Epithelial cell of esophagus (primary cell): ENCODE measurements around the gene HPSE2.

ENCODE experiments used
- DNase-seq: peaks from one replicate; pipeline ENCODE4 v3.0.0; 2010; ENCODE audit warnings: low read depth
- H3K4me3 ChIP-seq: 2 replicates; pipeline ENCODE4 v1.5.1; 2011; ENCODE audit warnings: mild to moderate bottlenecking, low read length, control low read depth
- TF ChIP-seq, protein P1 (sequence below): IDR thresholded peaks from 2 replicates; pipeline ENCODE4 v1.5.1; 2011; ENCODE audit warnings: low read depth, mild to moderate bottlenecking, low read length, control low read depth, inconsistent platforms; ENCODE audit not compliant: insufficient read depth; ENCODE audit errors: missing control alignments

Gene HPSE2

DNA sequence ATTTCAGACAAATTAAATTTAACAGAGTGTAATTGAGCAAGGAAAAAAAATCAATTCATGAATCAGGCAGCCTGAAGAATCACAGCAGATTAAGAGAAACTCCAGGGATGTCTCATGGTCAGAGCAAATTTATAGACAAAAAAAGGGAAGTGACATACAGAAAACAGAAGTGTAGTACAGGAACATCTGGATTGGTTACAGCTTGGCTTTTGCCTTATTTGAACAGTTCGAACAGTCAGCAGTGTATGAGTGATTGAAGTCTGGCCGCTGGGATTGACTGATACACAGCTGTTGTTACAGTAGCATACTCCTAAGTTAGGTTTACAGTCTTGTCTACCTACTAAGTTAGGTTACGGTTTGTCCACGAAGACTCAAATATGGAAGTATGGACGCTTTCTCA is 255.3 kb downstream of the HPSE2 start:
- H3K4me3 ChIP-seq, result no peak overlapping the region
- no peak for DNase-seq
- TF ChIP-seq, protein P1, sequence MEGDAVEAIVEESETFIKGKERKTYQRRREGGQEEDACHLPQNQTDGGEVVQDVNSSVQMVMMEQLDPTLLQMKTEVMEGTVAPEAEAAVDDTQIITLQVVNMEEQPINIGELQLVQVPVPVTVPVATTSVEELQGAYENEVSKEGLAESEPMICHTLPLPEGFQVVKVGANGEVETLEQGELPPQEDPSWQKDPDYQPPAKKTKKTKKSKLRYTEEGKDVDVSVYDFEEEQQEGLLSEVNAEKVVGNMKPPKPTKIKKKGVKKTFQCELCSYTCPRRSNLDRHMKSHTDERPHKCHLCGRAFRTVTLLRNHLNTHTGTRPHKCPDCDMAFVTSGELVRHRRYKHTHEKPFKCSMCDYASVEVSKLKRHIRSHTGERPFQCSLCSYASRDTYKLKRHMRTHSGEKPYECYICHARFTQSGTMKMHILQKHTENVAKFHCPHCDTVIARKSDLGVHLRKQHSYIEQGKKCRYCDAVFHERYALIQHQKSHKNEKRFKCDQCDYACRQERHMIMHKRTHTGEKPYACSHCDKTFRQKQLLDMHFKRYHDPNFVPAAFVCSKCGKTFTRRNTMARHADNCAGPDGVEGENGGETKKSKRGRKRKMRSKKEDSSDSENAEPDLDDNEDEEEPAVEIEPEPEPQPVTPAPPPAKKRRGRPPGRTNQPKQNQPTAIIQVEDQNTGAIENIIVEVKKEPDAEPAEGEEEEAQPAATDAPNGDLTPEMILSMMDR, result no peak

DNA sequence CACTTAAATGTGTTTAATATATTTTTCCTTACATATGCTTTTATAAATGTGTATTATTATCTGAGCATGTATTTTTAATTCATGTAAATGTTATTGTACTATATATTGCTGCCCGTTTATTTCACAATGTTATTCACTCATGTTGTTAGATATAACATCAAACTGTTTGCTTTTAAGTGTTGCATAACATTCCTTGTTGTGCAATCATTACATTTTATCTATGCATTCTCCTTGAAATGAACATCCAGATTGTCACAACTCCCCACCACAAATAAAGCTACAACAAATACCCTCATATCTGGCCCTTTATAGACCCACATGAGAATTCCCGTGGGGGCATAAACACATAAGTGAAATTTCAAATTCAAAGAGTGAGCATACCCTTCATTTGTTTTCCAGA is 264.2 kb downstream of the HPSE2 start:
- TF ChIP-seq, protein P1, result no peak
- no peak overlapping the region for H3K4me3 ChIP-seq
- DNase-seq, result peak; percentile 16

DNA sequence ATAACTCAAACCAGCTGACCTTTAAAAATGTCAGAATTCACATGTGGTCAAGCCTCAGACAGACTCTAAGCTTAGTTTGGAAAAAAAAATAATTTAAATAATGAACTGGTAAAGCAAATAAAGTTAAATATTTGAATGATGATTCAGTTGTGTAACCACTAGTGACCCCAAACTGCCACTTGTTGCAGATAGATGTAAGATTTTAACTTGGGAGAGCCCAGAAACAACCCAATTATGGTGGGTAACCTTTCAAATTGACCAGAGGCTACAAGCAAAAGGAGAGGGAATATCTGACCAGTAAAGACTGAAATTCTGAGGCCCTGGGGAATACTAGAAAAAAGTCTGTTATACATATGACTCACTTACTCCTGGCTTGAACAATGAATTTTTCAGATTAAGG is 268.1 kb downstream of the HPSE2 start:
- DNase-seq, result no peak
- TF ChIP-seq, protein P1, result no peak
- no peak overlapping the region for H3K4me3 ChIP-seq

DNA sequence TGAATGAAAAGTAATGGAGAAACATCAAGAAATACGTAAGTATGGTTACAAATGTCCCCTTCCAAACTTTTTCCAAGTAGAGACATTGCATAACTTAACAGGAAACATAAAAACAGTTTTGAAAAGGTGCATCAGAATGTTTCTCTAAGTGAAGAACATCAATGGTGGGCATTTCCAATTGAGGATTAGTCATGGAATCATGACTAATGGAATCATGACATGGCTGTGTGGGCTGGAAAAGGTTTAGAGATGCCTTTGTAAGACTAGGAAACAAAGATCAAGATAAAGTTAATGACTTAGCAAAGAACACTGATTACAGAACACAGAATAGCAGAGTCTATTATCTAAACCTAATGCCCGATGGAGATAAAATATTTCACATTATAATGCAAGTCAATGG is 272.0 kb downstream of the HPSE2 start:
- no peak overlapping the region for H3K4me3 ChIP-seq
- DNase-seq, result no peak
- TF ChIP-seq, protein P1, result no peak

DNA sequence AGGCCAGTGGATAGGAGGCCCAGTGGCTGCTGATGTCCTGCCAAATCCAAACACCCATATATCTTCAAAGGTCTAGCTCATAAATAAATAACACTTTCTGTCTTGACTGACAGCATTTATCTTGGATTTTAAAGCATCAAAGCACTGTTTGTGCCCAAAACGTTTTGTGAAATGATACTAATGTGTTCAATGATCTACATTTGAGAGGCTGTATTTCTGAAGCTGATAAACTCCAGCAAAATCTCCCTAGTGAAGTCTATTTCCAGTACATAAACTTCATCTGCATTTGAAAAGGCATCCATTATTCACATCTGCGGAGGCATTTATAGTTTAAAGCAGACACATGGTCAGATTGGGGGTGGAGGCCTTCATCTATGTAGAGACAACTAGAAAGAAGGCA is 276.3 kb downstream of the HPSE2 start:
- no peak for DNase-seq
- no peak overlapping the region for H3K4me3 ChIP-seq
- TF ChIP-seq, protein P1, result no peak

DNA sequence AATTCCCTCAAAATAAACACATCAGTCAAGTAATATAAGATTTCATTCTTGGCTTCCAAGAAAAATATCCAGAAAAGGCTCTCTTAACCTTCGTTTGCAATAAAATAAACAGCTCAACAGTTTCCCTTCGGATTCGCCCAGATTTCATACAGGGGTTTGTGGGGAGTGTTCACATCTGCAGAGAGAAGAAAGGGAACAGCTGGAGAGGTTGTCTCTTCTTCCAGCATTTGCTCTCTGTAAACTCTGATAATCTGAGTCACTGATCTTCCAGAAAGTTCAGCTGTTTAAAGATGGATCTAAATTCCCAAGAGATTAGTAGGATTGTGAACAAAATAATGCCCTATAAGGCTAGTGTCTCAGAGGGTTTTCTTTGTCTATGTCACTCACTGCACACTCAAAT is 277.9 kb downstream of the HPSE2 start:
- DNase-seq, result no peak
- TF ChIP-seq, protein P1, result no peak
- H3K4me3 ChIP-seq, result no peak overlapping the region

DNA sequence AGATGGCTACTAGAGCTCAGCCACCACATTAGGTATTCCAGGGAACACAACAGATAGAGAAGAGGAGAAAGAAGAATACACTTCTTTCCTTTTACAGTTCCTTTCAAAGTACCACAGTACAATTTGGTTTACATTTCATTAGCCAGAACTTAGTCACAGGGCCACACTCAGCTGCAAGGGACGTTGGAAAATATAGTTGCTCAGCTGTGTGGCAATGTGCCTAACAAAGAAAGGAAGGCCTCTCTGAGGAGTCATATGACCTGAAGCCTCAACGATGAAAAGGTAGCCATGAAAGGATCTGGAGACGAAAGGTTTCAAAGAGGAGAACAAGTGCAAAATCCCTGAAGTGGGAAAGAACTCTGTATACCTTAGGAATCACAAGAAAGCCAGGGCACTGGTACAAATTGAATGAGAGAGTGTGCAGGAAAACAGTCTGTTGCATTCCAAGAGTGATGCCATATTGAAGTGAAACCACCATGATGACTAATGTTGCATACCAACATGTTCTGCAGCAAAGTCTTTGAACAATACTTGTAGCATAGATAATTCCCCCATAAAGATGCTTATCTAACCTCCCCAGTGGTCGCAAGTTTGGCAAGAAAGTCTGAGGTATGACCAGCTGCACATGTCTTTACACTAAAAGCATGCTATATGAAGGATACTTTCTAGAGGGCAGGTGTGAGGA is 278.9 kb downstream of the HPSE2 start:
- DNase-seq, result peak; percentile 14
- TF ChIP-seq, protein P1, result no peak
- H3K4me3 ChIP-seq, result no peak overlapping the region
